SK-N-MC (cell line): ENCODE measurements around the gene MFAP3L.

ENCODE experiments used
- DNase-seq: peaks from one replicate; pipeline ENCODE4 v3.0.0-alpha.2; 2011; ENCODE audit warnings: low read depth, low spot score
- H3K27ac ChIP-seq: fragments of 200-600 bp; sonication (generic); 2 replicates; pipeline ENCODE4 v1.5.1; 2016; ENCODE audit warnings: mixed run types
- H3K36me3 ChIP-seq: fragments of 200-600 bp; sonication (generic); 2 replicates; pipeline ENCODE4 v1.6.1; 2017; ENCODE audit warnings: antibody characterized with exemption, low read length, mixed read lengths; ENCODE audit not compliant: insufficient read depth
- H3K4me3 ChIP-seq: fragments of 200-600 bp; sonication (generic); 2 replicates; pipeline ENCODE4 v1.5.1; 2016
- H3K9ac ChIP-seq: fragments of 200-600 bp; sonication (generic); 2 replicates; pipeline ENCODE4 v1.8.0; 2017; ENCODE audit warnings: mixed run types, mixed read lengths; ENCODE audit not compliant: insufficient read length
- H3K9me3 ChIP-seq: fragments of 200-600 bp; sonication (generic); 2 replicates; pipeline ENCODE4 v1.6.1; 2017; ENCODE audit warnings: low read depth, mild to moderate bottlenecking, antibody characterized with exemption, low read length, moderate library complexity, mixed read lengths
- EZH2 ChIP-seq: fragments of 200-600 bp; sonication (generic); IDR thresholded peaks from one replicate; pipeline ENCODE4 v1.6.1; 2017; ENCODE audit warnings: antibody characterized with exemption
- FOXP2 ChIP-seq: optimal IDR thresholded peaks from 2 replicates; pipeline ENCODE3; 2011; ENCODE audit warnings: mild to moderate bottlenecking, moderate library complexity; ENCODE audit not compliant: insufficient read depth; ENCODE audit errors: extremely low read length, control extremely low read depth
- POLR2AphosphoS5 ChIP-seq: IDR thresholded peaks from 2 replicates; pipeline ENCODE4 v1.6.1; 2012; ENCODE audit warnings: mild to moderate bottlenecking, low read depth, low read length, borderline replicate concordance

MFAP3L gene

GRCh38 chr4:170008801-170009200 lies 17.4 kb downstream of the MFAP3L start:
- no peaks in the 10 kb centered on the region for H3K9me3 ChIP-seq
- DNase-seq: no peak
- no peak overlapping the region for H3K9ac ChIP-seq

GRCh38 chr4:170008371-170008770 lies 17.8 kb downstream of the MFAP3L start:
- no peak for DNase-seq
- H3K36me3 ChIP-seq: no peaks in the 10 kb centered on the region
- no peak for TF ChIP-seq FOXP2
- TF ChIP-seq POLR2AphosphoS5: no peak
- H3K9ac ChIP-seq: no peak overlapping the region
- no peak overlapping the region for H3K4me3 ChIP-seq
- no peaks in the 10 kb centered on the region for H3K9me3 ChIP-seq
- no peak overlapping the region for H3K27ac ChIP-seq

More at GRCh38 chr4:170008801-170009200, 17.4 kb downstream of the MFAP3L start:
- TF ChIP-seq EZH2: no peak
- no peak for TF ChIP-seq FOXP2
- TF ChIP-seq POLR2AphosphoS5: no peak
- no peaks in the 10 kb centered on the region for H3K36me3 ChIP-seq
- no peak overlapping the region for H3K27ac ChIP-seq
- no peak overlapping the region for H3K4me3 ChIP-seq

- no peak for DNase-seq
- Histone ChIP-seq H3K27ac (no peak overlapping the region), H3K9ac (no peak overlapping the region), H3K36me3 (no peaks in the 10 kb centered on the region), H3K9me3 (no peaks in the 10 kb centered on the region), H3K4me3 (no peak overlapping the region)
- TF ChIP-seq EZH2: no peak
Observed at GRCh38 chr4:170007113-170007512, 19.1 kb downstream of the MFAP3L start.

GRCh38 chr4:170005472-170005871 lies 20.7 kb downstream of the MFAP3L start:
- no peak overlapping the region for H3K9ac ChIP-seq
- TF ChIP-seq EZH2: no peak
- no peak for TF ChIP-seq FOXP2
- no peak for TF ChIP-seq POLR2AphosphoS5
- no peak overlapping the region for H3K27ac ChIP-seq
- H3K36me3 ChIP-seq: no peaks in the 10 kb centered on the region
- no peaks in the 10 kb centered on the region for H3K9me3 ChIP-seq
- DNase-seq: no peak
- H3K4me3 ChIP-seq: no peak overlapping the region

- no peak for DNase-seq
- Histone ChIP-seq H3K9me3 (no peaks in the 10 kb centered on the region), H3K27ac (no peak overlapping the region), H3K9ac (no peak overlapping the region), H3K36me3 (no peaks in the 10 kb centered on the region), H3K4me3 (no peak overlapping the region)
- TF ChIP-seq FOXP2: no peak
- TF ChIP-seq EZH2: no peak
- no peak for TF ChIP-seq POLR2AphosphoS5
Observed at GRCh38 chr4:170004651-170005295, 21.4 kb downstream of the MFAP3L start.

GRCh38 chr4:170003071-170004070 lies 22.8 kb downstream of the MFAP3L start:
- Histone ChIP-seq H3K9me3 (no peaks in the 10 kb centered on the region), H3K9ac (no peak overlapping the region), H3K27ac (no peak overlapping the region), H3K36me3 (no peaks in the 10 kb centered on the region), H3K4me3 (no peak overlapping the region)
- TF ChIP-seq EZH2 (no peak), FOXP2 (no peak), POLR2AphosphoS5 (no peak)
- no peak for DNase-seq

- TF ChIP-seq POLR2AphosphoS5 (no peak), EZH2 (no peak), FOXP2 (no peak)
- no peaks in the 10 kb centered on the region for H3K36me3 ChIP-seq
- no peak overlapping the region for H3K4me3 ChIP-seq
- DNase-seq: no peak
- no peak overlapping the region for H3K9ac ChIP-seq
- no peaks in the 10 kb centered on the region for H3K9me3 ChIP-seq
- H3K27ac ChIP-seq: no peak overlapping the region
Observed at GRCh38 chr4:170001745-170002267, 24.4 kb downstream of the MFAP3L start.

GRCh38 chr4:170001011-170001744 lies 25.0 kb downstream of the MFAP3L start:
- no peak for DNase-seq
- Histone ChIP-seq H3K9me3 (no peaks in the 10 kb centered on the region), H3K4me3 (no peak overlapping the region), H3K36me3 (no peaks in the 10 kb centered on the region), H3K9ac (no peak overlapping the region), H3K27ac (no peak overlapping the region)
- TF ChIP-seq POLR2AphosphoS5: no peak
- no peak for TF ChIP-seq EZH2
- no peak for TF ChIP-seq FOXP2
